DMS79 (cell line): ENCODE data around the gene ST6GAL1.

Source experiments
- DNase-seq: peaks from one replicate; lab custom pipeline; 2025; lab: John Stamatoyannopoulos, UW

Gene ST6GAL1

GRCh38 chr3:187077537-187077936 is 147.2 kb downstream of the ST6GAL1 start:
- DNase-seq = no peak

- DNase-seq = no peak
Observed at GRCh38 chr3:187079090-187080022, 149.0 kb downstream of the ST6GAL1 start.

GRCh38 chr3:187080799-187081450 is 150.6 kb downstream of the ST6GAL1 start:
- DNase-seq = no peak

- DNase-seq = no peak
Observed at GRCh38 chr3:187082758-187083375, 152.5 kb downstream of the ST6GAL1 start.

GRCh38 chr3:187084126-187084525 is 153.8 kb downstream of the ST6GAL1 start:
- DNase-seq = no peak

GRCh38 chr3:187084580-187084979 is 154.3 kb downstream of the ST6GAL1 start:
- DNase-seq = no peak

- DNase-seq = no peak
Observed at GRCh38 chr3:187085021-187085666, 154.8 kb downstream of the ST6GAL1 start.

- no peak for DNase-seq
Observed at GRCh38 chr3:187085933-187086332, 155.6 kb downstream of the ST6GAL1 start.

- no peak for DNase-seq
Observed at GRCh38 chr3:187086831-187087230, 156.5 kb downstream of the ST6GAL1 start.

- DNase-seq = no peak
Observed at GRCh38 chr3:187088701-187089100, 158.4 kb downstream of the ST6GAL1 start.

GRCh38 chr3:187093320-187093719 is 163.0 kb downstream of the ST6GAL1 start:
- no peak for DNase-seq

- DNase-seq = no peak
Observed at GRCh38 chr3:187098923-187099512, 168.7 kb downstream of the ST6GAL1 start.

- no peak for DNase-seq
Observed at GRCh38 chr3:187101184-187102072, 171.1 kb downstream of the ST6GAL1 start.

- DNase-seq = no peak
Observed at GRCh38 chr3:187102073-187102634, 171.8 kb downstream of the ST6GAL1 start.

- DNase-seq = no peak
Observed at GRCh38 chr3:187103251-187103650, 172.9 kb downstream of the ST6GAL1 start.

- no peak for DNase-seq
Observed at GRCh38 chr3:187104342-187104741, 174.0 kb downstream of the ST6GAL1 start.

- no peak for DNase-seq
Observed at GRCh38 chr3:187104933-187105332, 174.6 kb downstream of the ST6GAL1 start.

- no peak for DNase-seq
Observed at GRCh38 chr3:187105700-187106099, 175.4 kb downstream of the ST6GAL1 start.

GRCh38 chr3:187107989-187108388 is 177.7 kb downstream of the ST6GAL1 start:
- no peak for DNase-seq

GRCh38 chr3:187110156-187110555 is 179.8 kb downstream of the ST6GAL1 start:
- DNase-seq = no peak
